ENCODE data around the gene SEPTIN12.
"Not testable (repeated sequence)": the region's sequence is repeated elsewhere in the genome, so short reads cannot be mapped to it uniquely, and the experiment has no call there.

Gene SEPTIN12

GRCh38 chr16:4802659-4803287 lies 14.6 kb upstream of the SEPTIN12 start:
- peak; percentile 92 for DNase-seq

- DNase-seq: peak; percentile 11
Measured at GRCh38 chr16:4801962-4802658, 14.0 kb upstream of the SEPTIN12 start, which contains the start of gene ROGDI. Gene ROGDI, minus strand, starts transcription at chr16:4802633. Its CDS starts 62 bp downstream, at chr16:4802571.

- no peak for DNase-seq
Measured at GRCh38 chr16:4801051-4801961, 13.2 kb upstream of the SEPTIN12 start.

- no peak for DNase-seq
Measured at GRCh38 chr16:4800290-4801041, 12.3 kb upstream of the SEPTIN12 start.

GRCh38 chr16:4799171-4799855 lies 11.2 kb upstream of the SEPTIN12 start:
- DNase-seq: no peak

GRCh38 chr16:4798456-4798855 lies 10.3 kb upstream of the SEPTIN12 start:
- no peak for DNase-seq

GRCh38 chr16:4797805-4798252 lies 9.7 kb upstream of the SEPTIN12 start:
- no peak for DNase-seq

GRCh38 chr16:4796982-4797804 lies 9.0 kb upstream of the SEPTIN12 start:
- DNase-seq: no peak

- DNase-seq: no peak
Measured at GRCh38 chr16:4795828-4796572, 7.9 kb upstream of the SEPTIN12 start.

- DNase-seq: no peak
Measured at GRCh38 chr16:4795181-4795827, 7.2 kb upstream of the SEPTIN12 start, which contains the start of gene SMIM22. Gene SMIM22, plus strand, starts transcription at chr16:4795369. Its CDS starts 366 bp downstream, at chr16:4795735.

GRCh38 chr16:4792951-4793513 lies 4.9 kb upstream of the SEPTIN12 start:
- DNase-seq: no peak

- no peak for DNase-seq
Measured at GRCh38 chr16:4790871-4791270, 2.7 kb upstream of the SEPTIN12 start.

- no peak for DNase-seq
Measured at GRCh38 chr16:4790261-4790660, 2.1 kb upstream of the SEPTIN12 start.

GRCh38 chr16:4788910-4789309 lies 765 bp upstream of the SEPTIN12 start:
- DNase-seq: no peak

GRCh38 chr16:4788489-4788889 lies 344 bp upstream of the SEPTIN12 start:
- no peak for DNase-seq

GRCh38 chr16:4787068-4787467 lies 1.1 kb downstream of the SEPTIN12 start:
- DNase-seq: no peak

GRCh38 chr16:4785758-4786433 lies 2.2 kb downstream of the SEPTIN12 start:
- DNase-seq: no peak

GRCh38 chr16:4784444-4784987 lies 3.6 kb downstream of the SEPTIN12 start:
- DNase-seq: not testable (repeated sequence)
